MCF 10A (cell line): ENCODE data around the gene AVPR1B. TPM values are rescaled to one million over a fixed set of nuclear protein-coding genes. Genes with fewer than 3 reads are reported as not detected.

Experiments used
- BruUV-seq: library from RNA; stranded (reverse); fragments of 400-500 nt; replicated peaks from 2 replicates; lab custom pipeline; 2021; lab: Mats Ljungman, UMichigan
- CTCF ChIA-PET: fragments of 300-600 bp; sonication (Branson Sonifier 250); formaldehyde crosslinking; extraction: SDS; loops from one replicate; lab custom pipeline; 2021; ENCODE audit warnings: antibody characterized with exemption, inconsistent platforms; lab: Yijun Ruan, JAX
- POLR2A ChIA-PET: fragments of 300-600, 350-650 bp; sonication (Branson Sonifier 250); formaldehyde crosslinking; extraction: SDS; loops from one replicate; lab custom pipeline; 2020; ENCODE audit warnings: antibody characterized with exemption, inconsistent platforms; lab: Yijun Ruan, JAX
- DNase-seq: peaks from one replicate; pipeline ENCODE4 v3.0.0-alpha.2; 2018; ENCODE audit not compliant: unreplicated experiment
- H3K27ac Mint-ChIP-seq: one replicate; pipeline ENCODE4 v1.8.0; 2022; ENCODE audit warnings: mild to moderate bottlenecking, low read depth, mixed read lengths; ENCODE audit not compliant: unreplicated experiment
- H3K27me3 Mint-ChIP-seq: one replicate; pipeline ENCODE4 v1.8.0; 2022; ENCODE audit warnings: mixed read lengths; ENCODE audit not compliant: insufficient read depth, unreplicated experiment
- H3K36me3 Mint-ChIP-seq: one replicate; pipeline ENCODE4 v1.8.0; 2022; ENCODE audit warnings: mild to moderate bottlenecking, moderate library complexity, mixed read lengths; ENCODE audit not compliant: insufficient read depth, unreplicated experiment
- H3K4me1 Mint-ChIP-seq: one replicate; pipeline ENCODE4 v1.8.0; 2022; ENCODE audit warnings: mixed read lengths; ENCODE audit not compliant: insufficient read depth, unreplicated experiment
- H3K4me3 Mint-ChIP-seq: one replicate; pipeline ENCODE4 v1.8.0; 2022; ENCODE audit warnings: mild to moderate bottlenecking, moderate library complexity, mixed read lengths; ENCODE audit not compliant: unreplicated experiment
- H3K9me3 Mint-ChIP-seq: one replicate; pipeline ENCODE4 v1.8.0; 2022; ENCODE audit warnings: mixed read lengths; ENCODE audit not compliant: unreplicated experiment
- CTCF ChIP-seq: fragments of 200-600 bp; IDR thresholded peaks from one replicate; pipeline ENCODE4 v1.8.0; 2022; ENCODE audit warnings: antibody characterized with exemption, mild to moderate bottlenecking; ENCODE audit not compliant: unreplicated experiment
- intact Hi-C: fragments of 100-400 bp; cut with micrococcal nuclease; formaldehyde crosslinking; loops from 2 replicates; pipeline ENCODE4 v1.14.1; 2022
- total RNA-seq: library from RNA; stranded (reverse); gene quantifications from 2 replicates; pipeline ENCODE4 v1.2.3, GENCODE V29; 2022

AVPR1B gene
- total RNA-seq, 1 experiment from 2014 or later = not detected

- CTCF ChIA-PET = interaction anchor here (0.8 to 1.8 kb wide), 4 partner anchors 9 to 329 kb away, joined by 3 to 5 read pairs (median 4); no protein-coding TSS in a partner anchor
Observed at GRCh38 chr1:206120406-206120805, 3.2 kb upstream of the AVPR1B start.

GRCh38 chr1:206116873-206117150, 376 bp downstream of the AVPR1B start:
- CTCF ChIA-PET = interaction anchor here (0.6 to 1.0 kb wide), 3 partner anchors 10 to 203 kb away, joined by 3 to 4 read pairs (median 4); no protein-coding TSS in a partner anchor

More at GRCh38 chr1:206120406-206120805, 3.2 kb upstream of the AVPR1B start:
- Mint-ChIP-seq H3K9me3 (peaks cover 23% of the 10 kb centered on the region), H3K27me3 (peaks cover 24% of the 10 kb centered on the region), H3K4me1 (no peaks in the 10 kb centered on the region), H3K27ac (no peak overlapping the region), H3K4me3 (no peak overlapping the region), H3K36me3 (no peaks in the 10 kb centered on the region)
- POLR2A ChIA-PET = interaction anchor here (0.6 kb wide), 1 partner anchor 327 kb away, joined by 3 read pairs; no protein-coding TSS in a partner anchor
- no TSS peak for BruUV-seq
- intact Hi-C loops = no loop called here
- no peak for DNase-seq
- TF ChIP-seq CTCF = no peak

GRCh38 chr1:206116191-206116872, 856 bp downstream of the AVPR1B start:
- POLR2A ChIA-PET = interaction anchor here (0.6 kb wide), 1 partner anchor 418 kb away, joined by 3 read pairs; no protein-coding TSS in a partner anchor
- no TSS peak for BruUV-seq
- H3K9me3 Mint-ChIP-seq = peaks cover 15% of the 10 kb centered on the region
- H3K4me1 Mint-ChIP-seq = peaks cover 13% of the 10 kb centered on the region
- CTCF ChIA-PET = interaction anchor here (0.6 to 26.9 kb wide), 3 partner anchors 134 to 202 kb away, joined by 3 to 517 read pairs (median 4); no protein-coding TSS in a partner anchor
- DNase-seq = no peak
- no peak overlapping the region for H3K27ac Mint-ChIP-seq
- intact Hi-C loops = no loop called here
- TF ChIP-seq CTCF = no peak
- H3K27me3 Mint-ChIP-seq = peaks cover 24% of the 10 kb centered on the region
- H3K36me3 Mint-ChIP-seq = no peaks in the 10 kb centered on the region
- no peak overlapping the region for H3K4me3 Mint-ChIP-seq

More at GRCh38 chr1:206116873-206117150, 376 bp downstream of the AVPR1B start:
- intact Hi-C loops = no loop called here
- BruUV-seq = no TSS peak
- POLR2A ChIA-PET = no interaction called here
- Mint-ChIP-seq H3K4me3 (no peak overlapping the region), H3K4me1 (peaks cover 9% of the 10 kb centered on the region), H3K27ac (no peak overlapping the region), H3K9me3 (peaks cover 20% of the 10 kb centered on the region), H3K36me3 (no peaks in the 10 kb centered on the region), H3K27me3 (peaks cover 24% of the 10 kb centered on the region)
- DNase-seq = no peak
- TF ChIP-seq CTCF = no peak

- no TSS peak for BruUV-seq
- H3K36me3 Mint-ChIP-seq = no peaks in the 10 kb centered on the region
- ChIA-PET CTCF (interaction anchor here (0.6 to 26.9 kb wide), 3 partner anchors 10 to 543 kb away, joined by 3 to 517 read pairs (median 12); no protein-coding TSS in a partner anchor), POLR2A (interaction anchor here (0.6 kb wide), 1 partner anchor 419 kb away, joined by 3 read pairs; no protein-coding TSS in a partner anchor)
- intact Hi-C loops = no loop called here
- DNase-seq = no peak
- TF ChIP-seq CTCF = no peak
- H3K4me3 Mint-ChIP-seq = no peak overlapping the region
- peaks cover 24% of the 10 kb centered on the region for H3K27me3 Mint-ChIP-seq
- peaks cover 14% of the 10 kb centered on the region for H3K4me1 Mint-ChIP-seq
- H3K9me3 Mint-ChIP-seq = peaks cover 9% of the 10 kb centered on the region
- no peak overlapping the region for H3K27ac Mint-ChIP-seq
Observed at GRCh38 chr1:206115791-206116190, 1.4 kb downstream of the AVPR1B start.
